Neural cell (in vitro differentiated cells): ENCODE measurements around the gene BTNL8. TPM values are rescaled to one million over a fixed set of nuclear protein-coding genes. Genes with fewer than 3 reads are reported as not detected.
"Not testable (repeated sequence)": the region's sequence is repeated elsewhere in the genome, so short reads cannot be mapped to it uniquely, and the experiment has no call there.

Experiments used
- H2AFZ ChIP-seq: fragments of 200-600, 300-800 bp; sonication (generic), shearing (Covaris generic); 2 replicates; pipeline ENCODE4 v1.6.0; 2014; ENCODE audit warnings: low read depth, mild to moderate bottlenecking, antibody characterized with exemption, low read length, moderate library complexity
- H3F3A ChIP-seq: fragments of 200-600 bp; shearing (Covaris generic); 2 replicates; pipeline ENCODE4 v1.6.1; 2016; ENCODE audit warnings: mild to moderate bottlenecking, moderate library complexity, mixed read lengths, antibody characterized with exemption, low read length; ENCODE audit not compliant: insufficient read depth, poor library complexity, severe bottlenecking
- H3K27ac ChIP-seq: fragments of 200-600, 300-800 bp; sonication (generic), shearing (Covaris generic); 2 replicates; pipeline ENCODE4 v1.5.1; 2014; ENCODE audit warnings: mild to moderate bottlenecking, low read length, moderate library complexity
- H3K27me3 ChIP-seq: fragments of 300-800, 200-600 bp; sonication (generic), shearing (Covaris generic); 2 replicates; pipeline ENCODE4 v1.6.0; 2014; ENCODE audit warnings: mild to moderate bottlenecking, low read depth, low read length, moderate library complexity; ENCODE audit not compliant: insufficient read depth
- H3K36me3 ChIP-seq: fragments of 300-800, 200-600 bp; sonication (generic), shearing (Covaris generic); 2 replicates; pipeline ENCODE4 v1.5.1; 2014; ENCODE audit warnings: mild to moderate bottlenecking, antibody characterized with exemption, low read length, moderate library complexity; ENCODE audit not compliant: insufficient read depth
- H3K4me2 ChIP-seq: fragments of 300-800, 200-600 bp; sonication (generic), shearing (Covaris generic); 2 replicates; pipeline ENCODE4 v1.6.0; 2014; ENCODE audit warnings: mild to moderate bottlenecking, low read length
- H3K4me3 ChIP-seq: fragments of 300-800, 200-600 bp; sonication (generic), shearing (Covaris generic); 2 replicates; pipeline ENCODE4 v1.5.1; 2014; ENCODE audit warnings: mild to moderate bottlenecking, low read length, moderate library complexity
- H3K79me2 ChIP-seq: fragments of 200-600 bp; shearing (Covaris generic); replicated peaks from 2 replicates; pipeline ENCODE4 v1.6.0; 2014; ENCODE audit warnings: mild to moderate bottlenecking, low read length, moderate library complexity; ENCODE audit not compliant: insufficient read depth
- H3K9ac ChIP-seq: fragments of 300-800, 200-600 bp; sonication (generic), shearing (Covaris generic); 2 replicates; pipeline ENCODE4 v1.6.1; 2016; ENCODE audit warnings: mild to moderate bottlenecking, low read length, mixed read lengths
- H3K9me2 ChIP-seq: fragments of 200-600 bp; shearing (Covaris generic); 2 replicates; pipeline ENCODE4 v1.6.1; 2016; ENCODE audit warnings: mild to moderate bottlenecking, low read length, mixed read lengths; ENCODE audit not compliant: insufficient read depth
- H3K9me3 ChIP-seq: fragments of 200-600, 300-800 bp; sonication (generic), shearing (Covaris generic); 2 replicates; pipeline ENCODE4 v1.6.1; 2016; ENCODE audit warnings: mild to moderate bottlenecking, mixed run types, low read length, moderate library complexity, mixed read lengths
- H4K20me1 ChIP-seq: fragments of 200-600 bp; shearing (Covaris generic); 2 replicates; pipeline ENCODE4 v1.6.1; 2016; ENCODE audit warnings: mild to moderate bottlenecking, mixed run types; ENCODE audit not compliant: insufficient read depth
- CTCF ChIP-seq: fragments of 450-650 bp; IDR thresholded peaks from 2 replicates; pipeline ENCODE4 v1.5.1; 2014; ENCODE audit warnings: antibody characterized with exemption, mild to moderate bottlenecking, moderate library complexity; ENCODE audit not compliant: poor library complexity, severe bottlenecking
- EP300 ChIP-seq: fragments of 450-650 bp; conservative IDR thresholded peaks from 2 replicates; pipeline ENCODE4 v1.6.1; 2014; ENCODE audit warnings: antibody characterized with exemption, mild to moderate bottlenecking, moderate library complexity; ENCODE audit not compliant: poor library complexity, severe bottlenecking
- EZH2 ChIP-seq: fragments of 200-600, 300-800 bp; shearing (Covaris generic), sonication (generic); IDR thresholded peaks from 2 replicates; pipeline ENCODE4 v1.6.1; 2014; ENCODE audit warnings: antibody characterized with exemption, low read length, borderline replicate concordance, mild to moderate bottlenecking; ENCODE audit not compliant: insufficient read depth, poor library complexity, severe bottlenecking
- MXI1 ChIP-seq: fragments of 450-650 bp; conservative IDR thresholded peaks from 2 replicates; pipeline ENCODE4 v1.6.1; 2014; ENCODE audit warnings: antibody characterized with exemption, mild to moderate bottlenecking; ENCODE audit not compliant: poor library complexity, severe bottlenecking
- POLR2AphosphoS5 ChIP-seq: IDR thresholded peaks from 2 replicates; pipeline ENCODE4 v1.6.1; 2012
- RAD21 ChIP-seq: fragments of 450-650 bp; conservative IDR thresholded peaks from 2 replicates; pipeline ENCODE4 v1.6.1; 2014; ENCODE audit warnings: antibody characterized with exemption, mild to moderate bottlenecking, moderate library complexity
- REST ChIP-seq: IDR thresholded peaks from 2 replicates; pipeline ENCODE4 v1.6.1; 2012; ENCODE audit warnings: borderline replicate concordance
- SMC3 ChIP-seq: fragments of 450-650 bp; conservative IDR thresholded peaks from 2 replicates; pipeline ENCODE4 v1.6.1; 2014; ENCODE audit warnings: antibody characterized with exemption, mild to moderate bottlenecking, moderate library complexity; ENCODE audit not compliant: poor library complexity
- TAF1 ChIP-seq: IDR thresholded peaks from 2 replicates; pipeline ENCODE4 v1.6.1; 2012; ENCODE audit warnings: low read depth
- polyA plus RNA-seq: library from polyadenylated mRNA; depleted of rRNA; stranded (reverse); fragments of >200 nt; gene quantifications from 2 replicates; pipeline ENCODE4 v1.2.3, GENCODE V29; 2014

BTNL8 gene
- polyA plus RNA-seq, 1 donor from 2014 or later: not detected

GRCh38 chr5:180889381-180889780, 9.6 kb upstream of the BTNL8 start:
- H3K4me3 ChIP-seq: no peak overlapping the region
- no peak overlapping the region for H2AFZ ChIP-seq
- H3K4me2 ChIP-seq: no peak overlapping the region
- no peak overlapping the region for H3K27ac ChIP-seq
- no peaks in the 10 kb centered on the region for H4K20me1 ChIP-seq
- H3K79me2 ChIP-seq: no peaks in the 10 kb centered on the region
- no peaks in the 10 kb centered on the region for H3K27me3 ChIP-seq
- no peaks in the 10 kb centered on the region for H3K36me3 ChIP-seq
- H3F3A ChIP-seq: no peaks in the 10 kb centered on the region
- no peak overlapping the region for H3K9ac ChIP-seq
- H3K9me3 ChIP-seq: no peaks in the 10 kb centered on the region
- TF ChIP-seq EP300: no peak
- TF ChIP-seq EZH2: no peak
- TF ChIP-seq REST: no peak
- no peak for TF ChIP-seq SMC3
- no peak for TF ChIP-seq MXI1
- H3K9me2 ChIP-seq: no peaks in the 10 kb centered on the region

GRCh38 chr5:180895330-180895729, 3.6 kb upstream of the BTNL8 start:
- H3K9me3 ChIP-seq, H3K36me3 ChIP-seq, H3K9me2 ChIP-seq, H3K27me3 ChIP-seq, H3K4me2 ChIP-seq, H3F3A ChIP-seq, H3K4me3 ChIP-seq, H3K79me2 ChIP-seq, H3K9ac ChIP-seq, H3K27ac ChIP-seq, H4K20me1 ChIP-seq, H2AFZ ChIP-seq: not testable (repeated sequence)

GRCh38 chr5:180900178-180900577, 1.2 kb downstream of the BTNL8 start:
- Histone ChIP-seq H3K27ac (no peak overlapping the region), H3K27me3 (no peaks in the 10 kb centered on the region), H3K9ac (no peak overlapping the region), H2AFZ (no peak overlapping the region), H3K4me2 (no peak overlapping the region), H3K79me2 (no peaks in the 10 kb centered on the region), H3F3A (no peaks in the 10 kb centered on the region), H3K9me3 (no peaks in the 10 kb centered on the region), H3K36me3 (no peaks in the 10 kb centered on the region), H4K20me1 (no peaks in the 10 kb centered on the region), H3K9me2 (no peaks in the 10 kb centered on the region), H3K4me3 (no peak overlapping the region)
- TF ChIP-seq POLR2AphosphoS5: no peak
- TF ChIP-seq TAF1: no peak
- no peak for TF ChIP-seq RAD21
- TF ChIP-seq EZH2: no peak
- no peak for TF ChIP-seq CTCF
- TF ChIP-seq MXI1: no peak
- no peak for TF ChIP-seq SMC3
- no peak for TF ChIP-seq REST
- no peak for TF ChIP-seq EP300
